Gastroesophageal sphincter (tissue), 4 donors: ENCODE data around the gene JAG2. TPM values are rescaled to one million over a fixed set of nuclear protein-coding genes. Genes with fewer than 3 reads are reported as not detected.

Experiments used
- ATAC-seq: fragments of 150-250 bp; one replicate; pipeline ENCODE4 v1.9.1; 2016; ENCODE audit warnings: mild to moderate bottlenecking, moderate library complexity
- H3K27ac ChIP-seq, 4 donors: fragments of 200-600 bp; sonication (generic) in 3 of 4; 1 replicate in 3 of 4; 2 replicates in 1 of 4; pipeline ENCODE4 v1.5.1; 2016 to 2019
- H3K27me3 ChIP-seq: fragments of 200-600 bp; sonication (generic); one replicate; pipeline ENCODE4 v1.5.1; 2019
- H3K36me3 ChIP-seq, 2 donors: fragments of 200-600 bp; sonication (generic); one replicate each; pipeline ENCODE4 v1.5.1; 2019; ENCODE audit warnings: control low read depth in 1 of 2
- H3K4me1 ChIP-seq, 3 donors: fragments of 200-600 bp; sonication (generic); 1 replicate in 2 of 3; 2 replicates in 1 of 3; pipeline ENCODE4 v1.5.1; 2016 to 2019; ENCODE audit warnings: control low read depth in 2 of 3
- H3K4me3 ChIP-seq, 2 donors: fragments of 200-600 bp; sonication (generic); one replicate each; pipeline ENCODE4 v1.5.1; 2019; ENCODE audit warnings: mild to moderate bottlenecking in 1 of 2, moderate library complexity in 1 of 2
- H3K9me3 ChIP-seq, 3 donors: fragments of 200-600 bp; sonication (generic); one replicate each; pipeline ENCODE4 v1.5.1; 2017 to 2019; ENCODE audit warnings: control low read depth in 2 of 3
- CTCF ChIP-seq, 4 experiments: fragments of 200-600 bp in 2 of 4; fragments of 450-650 bp in 2 of 4; sonication (generic) in 1 of 4; IDR thresholded peaks; one replicate each; pipeline ENCODE4 v1.5.1; 2017 to 2019; ENCODE audit warnings: antibody characterized with exemption in 4 of 4, mild to moderate bottlenecking in 2 of 4, moderate library complexity in 2 of 4
- EP300 ChIP-seq: sonication (generic); formaldehyde crosslinking; IDR thresholded peaks from one replicate; pipeline ENCODE4 v1.6.1; 2017; ENCODE audit warnings: antibody characterized with exemption, mild to moderate bottlenecking
- POLR2A ChIP-seq, 2 donors: fragments of 450-650 bp; IDR thresholded peaks; one replicate each; pipeline ENCODE4 v1.6.1; 2017; ENCODE audit warnings: antibody characterized with exemption in 2 of 2, mild to moderate bottlenecking in 2 of 2, moderate library complexity in 1 of 2
- POLR2AphosphoS5 ChIP-seq: sonication (generic); formaldehyde crosslinking; IDR thresholded peaks from one replicate; pipeline ENCODE4 v1.6.1; 2017; ENCODE audit warnings: antibody characterized with exemption
- WGBS, 2 donors: methylation state at CpG; one replicate each; pipeline ENCODE4 v1.1.5; 2018; ENCODE audit warnings: low coverage in 1 of 2; 5-methylcytosine and 5-hydroxymethylcytosine counted together
- total RNA-seq, 4 donors: library from RNA; depleted of rRNA; stranded (reverse); fragments of >200 nt; gene quantifications; one replicate each; pipeline ENCODE4 v1.1.0, GENCODE V29; 2016

Gene JAG2
- total RNA-seq, 4 donors from 2014 or later, result 3.7 to 18.8 (median 14.5) TPM

- Histone ChIP-seq H3K27ac (no peak overlapping the region), H3K36me3 (no peaks in the 10 kb centered on the region), H3K4me1 (peaks cover 0 to 6% (median 0%) of the 10 kb centered on the region in 3 donors), H3K9me3 (peaks cover 0 to 20% (median 0%) of the 10 kb centered on the region in 3 donors), H3K27me3 (peaks cover 17% of the 10 kb centered on the region), H3K4me3 (no peak overlapping the region)
- TF ChIP-seq CTCF (IDR thresholded peaks at IDR 0.05) (no peak), POLR2A (IDR thresholded peaks at IDR 0.05) (no peak), POLR2AphosphoS5 (no peak), EP300 (no peak)
- ATAC-seq, result no peak
- 76 to 89% methylated on average over 2 of the region's 2 CpGs for WGBS, 2 donors
Measured at GRCh38 chr14:105131241-105131640, 37.3 kb downstream of the JAG2 start.

GRCh38 chr14:105128059-105128458 lies 40.5 kb downstream of the JAG2 start:
- ATAC-seq, result no peak
- no peak overlapping the region for H3K27ac ChIP-seq
- TF ChIP-seq EP300, result no peak
- no peak overlapping the region for H3K4me3 ChIP-seq
- H3K36me3 ChIP-seq, result no peaks in the 10 kb centered on the region
- WGBS, 2 donors, result 45 to 54% methylated on average over 1 to 5 of the region's 5 CpGs
- H3K4me1 ChIP-seq, result peaks cover 0 to 6% (median 0%) of the 10 kb centered on the region in 3 donors
- H3K9me3 ChIP-seq, result peaks cover 0 to 28% (median 0%) of the 10 kb centered on the region in 3 donors
- H3K27me3 ChIP-seq, result peaks cover 35% of the 10 kb centered on the region

- peaks cover 0 to 6% (median 0%) of the 10 kb centered on the region in 3 donors for H3K4me1 ChIP-seq
- no peak overlapping the region for H3K27ac ChIP-seq
- peaks cover 0 to 36% (median 1%) of the 10 kb centered on the region in 3 donors for H3K9me3 ChIP-seq
- H3K27me3 ChIP-seq, result peaks cover 37% of the 10 kb centered on the region
- ATAC-seq, result no peak
- no peaks in the 10 kb centered on the region for H3K36me3 ChIP-seq
- no peak overlapping the region for H3K4me3 ChIP-seq
- TF ChIP-seq EP300 (no peak), POLR2A (IDR thresholded peaks at IDR 0.05) (no peak), POLR2AphosphoS5 (no peak)
- 5 to 19% methylated on average over 4 to 6 of the region's 9 CpGs for WGBS, 2 donors
Measured at GRCh38 chr14:105126981-105127329, 41.6 kb downstream of the JAG2 start.

- Histone ChIP-seq H3K9me3 (peaks cover 0 to 36% (median 1%) of the 10 kb centered on the region in 3 donors), H3K4me3 (no peak overlapping the region), H3K27ac (no peak overlapping the region), H3K27me3 (peaks cover 33% of the 10 kb centered on the region), H3K36me3 (no peaks in the 10 kb centered on the region), H3K4me1 (peaks cover 0 to 6% (median 0%) of the 10 kb centered on the region in 3 donors)
- WGBS, 2 donors, result 56% methylated on average over 10 of the region's 22 CpGs; no CpG with 5 or more reads in 1 of the 2 donors
- TF ChIP-seq CTCF (IDR thresholded peaks at IDR 0.05) (no peak), EP300 (no peak), POLR2A (IDR thresholded peaks at IDR 0.05) (no peak), POLR2AphosphoS5 (no peak)
- no peak for ATAC-seq
Measured at GRCh38 chr14:105126126-105126980, 42.2 kb downstream of the JAG2 start.

GRCh38 chr14:105124823-105125222 lies 43.8 kb downstream of the JAG2 start:
- Histone ChIP-seq H3K36me3 (no peaks in the 10 kb centered on the region), H3K9me3 (peaks cover 0 to 38% (median 1%) of the 10 kb centered on the region in 3 donors), H3K27me3 (peaks cover 33% of the 10 kb centered on the region), H3K4me1 (peaks cover 0 to 6% (median 0%) of the 10 kb centered on the region in 3 donors), H3K27ac (no peak overlapping the region), H3K4me3 (no peak overlapping the region)
- no peak for TF ChIP-seq EP300
- no peak for TF ChIP-seq POLR2AphosphoS5
- no peak for ATAC-seq
- 60 to 78% methylated on average over 3 of the region's 5 CpGs for WGBS, 2 donors

- H3K9me3 ChIP-seq, result peaks cover 0 to 38% (median 1%) of the 10 kb centered on the region in 3 donors
- no peaks in the 10 kb centered on the region for H3K36me3 ChIP-seq
- no peak overlapping the region for H3K4me3 ChIP-seq
- WGBS, 2 donors, result 72 to 84% methylated on average over 12 of the region's 17 CpGs
- peaks cover 0 to 6% (median 0%) of the 10 kb centered on the region in 3 donors for H3K4me1 ChIP-seq
- ATAC-seq, result no peak
- no peak overlapping the region for H3K27ac ChIP-seq
- no peak for TF ChIP-seq POLR2A (IDR thresholded peaks at IDR 0.05)
- no peak for TF ChIP-seq POLR2AphosphoS5
- no peak for TF ChIP-seq CTCF (IDR thresholded peaks at IDR 0.05)
- no peak for TF ChIP-seq EP300
- H3K27me3 ChIP-seq, result peaks cover 36% of the 10 kb centered on the region
Measured at GRCh38 chr14:105123981-105124765, 44.4 kb downstream of the JAG2 start.
